HG03064 (cell line): ENCODE data around the gene PLIN1.
"Not testable (repeated sequence)": the region's sequence is repeated elsewhere in the genome, so short reads cannot be mapped to it uniquely, and the experiment has no call there.

Source experiments
- ATAC-seq: cut with Tn5 transposase; IDR thresholded peaks from one replicate; pipeline ENCODE4 v1.9.1; 2021; ENCODE audit warnings: low read depth; ENCODE audit not compliant: unreplicated experiment

Gene PLIN1, protein sequence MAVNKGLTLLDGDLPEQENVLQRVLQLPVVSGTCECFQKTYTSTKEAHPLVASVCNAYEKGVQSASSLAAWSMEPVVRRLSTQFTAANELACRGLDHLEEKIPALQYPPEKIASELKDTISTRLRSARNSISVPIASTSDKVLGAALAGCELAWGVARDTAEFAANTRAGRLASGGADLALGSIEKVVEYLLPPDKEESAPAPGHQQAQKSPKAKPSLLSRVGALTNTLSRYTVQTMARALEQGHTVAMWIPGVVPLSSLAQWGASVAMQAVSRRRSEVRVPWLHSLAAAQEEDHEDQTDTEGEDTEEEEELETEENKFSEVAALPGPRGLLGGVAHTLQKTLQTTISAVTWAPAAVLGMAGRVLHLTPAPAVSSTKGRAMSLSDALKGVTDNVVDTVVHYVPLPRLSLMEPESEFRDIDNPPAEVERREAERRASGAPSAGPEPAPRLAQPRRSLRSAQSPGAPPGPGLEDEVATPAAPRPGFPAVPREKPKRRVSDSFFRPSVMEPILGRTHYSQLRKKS

DNA sequence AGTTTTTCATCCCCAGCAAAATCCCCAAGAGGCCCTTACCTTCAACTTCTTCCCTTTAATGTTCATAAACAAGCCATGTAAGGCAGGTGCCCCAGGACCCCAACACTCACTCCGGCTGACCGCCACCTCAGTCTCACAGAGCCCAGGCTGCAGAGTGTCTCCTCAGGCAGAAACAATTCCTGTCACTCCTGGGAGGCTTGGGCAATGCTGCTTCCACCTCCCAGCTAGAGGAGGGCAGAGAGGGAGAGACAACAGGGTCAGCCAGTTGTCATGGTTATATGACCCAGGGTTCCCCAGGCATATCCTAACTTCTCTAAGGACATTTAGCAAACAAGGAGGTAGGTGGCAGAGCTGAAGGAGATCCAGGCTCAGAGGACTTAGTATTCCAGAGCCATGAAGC is at the start of gene PLIN1:
TSS of gene PLIN1 (minus strand) at position 156 of the 400 bp plus-strand sequence. CDS start 1,878 bp downstream, outside the sequence.
- no peak for ATAC-seq

DNA sequence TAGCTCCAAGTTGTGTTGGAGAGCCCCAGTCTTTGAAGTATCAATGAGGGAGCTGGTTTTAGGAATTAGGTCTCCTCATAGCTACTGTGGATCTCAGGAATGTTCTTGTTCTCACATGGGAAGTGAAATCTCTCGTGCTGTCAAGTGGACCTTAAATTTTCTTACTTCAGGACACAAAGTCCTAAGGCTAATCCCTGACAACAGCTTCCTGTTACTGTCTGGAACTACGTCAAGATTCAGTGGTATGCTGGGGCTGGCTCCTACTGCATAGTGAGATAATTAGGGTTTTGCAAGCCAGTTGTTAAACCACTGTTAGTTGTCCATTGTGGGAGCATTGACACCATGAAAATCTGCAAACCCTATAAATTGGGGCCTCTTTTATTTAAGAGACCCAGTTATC is 49.1 kb upstream of the PLIN1 start:
- ATAC-seq, result no peak

DNA sequence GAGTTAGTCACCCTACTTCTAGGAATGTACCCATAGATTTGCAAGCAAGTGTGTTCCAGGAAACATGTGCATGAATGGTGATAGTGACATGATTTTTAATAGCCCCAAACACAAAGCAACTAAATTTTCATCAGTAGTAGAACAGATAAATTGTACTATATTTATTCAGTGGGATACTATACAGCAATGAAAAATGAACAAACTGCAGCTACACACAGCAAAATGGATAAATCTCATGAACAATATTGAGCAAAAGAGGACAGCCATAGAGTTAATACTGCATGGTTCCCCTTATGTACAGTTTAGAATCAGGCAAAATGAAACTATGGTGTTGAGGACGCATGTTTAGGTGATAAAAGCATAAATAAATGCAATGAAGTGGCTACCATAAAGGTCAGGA is 45.9 kb upstream of the PLIN1 start:
- ATAC-seq, result no peak

DNA sequence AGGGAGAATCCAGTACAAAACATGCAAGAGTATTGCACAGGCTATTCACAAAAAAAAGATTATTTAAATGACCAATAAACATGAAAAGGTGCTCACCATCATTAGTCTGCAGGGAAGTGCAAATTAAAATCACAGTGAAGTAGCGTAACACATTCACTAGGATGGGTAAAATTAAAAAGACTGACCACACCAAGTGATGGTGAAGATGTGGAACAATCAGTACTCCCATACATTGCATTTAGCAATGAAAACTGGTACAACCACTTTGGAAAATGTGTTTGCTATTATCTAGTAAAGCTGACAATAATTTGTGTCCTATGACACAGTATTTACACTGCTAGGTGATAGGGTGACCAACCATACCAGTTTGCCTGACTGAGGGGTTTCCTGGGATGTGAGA is 45.5 kb upstream of the PLIN1 start:
- ATAC-seq, result no peak

DNA sequence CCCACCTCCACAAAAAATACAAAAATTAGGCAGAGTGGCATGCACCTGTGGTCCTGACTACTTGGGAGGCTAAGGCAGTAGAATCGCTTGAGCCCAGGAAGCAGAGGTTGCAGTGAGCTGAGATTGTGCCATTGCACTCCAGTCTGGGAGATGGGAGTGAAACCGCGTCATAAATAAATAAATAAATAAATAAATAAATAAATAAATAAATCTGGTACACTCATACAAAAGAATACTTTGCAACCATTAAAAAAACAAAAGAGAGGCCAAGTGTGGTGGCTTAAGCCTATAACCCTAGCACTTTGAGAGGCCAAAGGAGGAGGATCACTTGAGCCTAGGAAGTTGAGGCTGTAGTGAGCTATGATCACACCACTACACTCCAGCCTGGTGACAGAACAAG is 43.9 kb upstream of the PLIN1 start:
- no peak for ATAC-seq

DNA sequence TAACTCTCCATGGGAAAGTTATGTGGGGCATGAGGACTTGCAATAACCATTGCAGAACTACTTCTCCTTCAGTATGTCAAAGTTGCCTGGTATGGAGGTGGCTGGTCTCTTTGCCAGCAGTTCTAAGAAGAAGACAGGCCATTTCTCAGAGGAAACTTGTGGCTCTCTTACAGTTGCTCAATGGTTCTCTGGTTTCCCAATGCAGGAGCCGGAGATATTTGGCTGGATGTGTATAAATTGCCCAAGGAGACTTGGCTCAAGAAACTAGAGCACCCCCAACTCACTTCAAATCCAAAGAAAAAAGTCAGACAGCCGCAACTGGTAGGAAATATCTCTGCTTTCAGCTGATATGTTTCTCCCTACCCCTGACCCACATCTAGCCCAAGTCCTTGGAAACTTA is 35.6 kb upstream of the PLIN1 start:
- no peak for ATAC-seq

DNA sequence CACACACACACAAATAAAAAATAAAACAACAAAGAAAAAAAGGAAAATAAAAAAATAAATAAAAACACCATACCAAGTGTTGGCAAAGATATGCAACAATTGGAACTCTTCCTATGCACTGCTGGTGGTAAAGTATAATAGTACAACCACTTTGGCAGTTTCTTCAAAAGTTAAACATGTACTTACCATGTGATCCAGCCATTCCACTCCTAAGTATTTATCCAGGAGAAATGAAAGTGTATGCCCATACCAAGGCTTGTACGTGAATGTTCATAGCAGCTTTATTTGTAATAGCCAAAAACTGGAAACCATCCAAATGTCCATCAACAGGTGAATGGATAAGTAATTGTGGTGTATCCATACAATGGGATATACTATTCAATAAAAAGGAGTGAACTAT is 28.4 kb upstream of the PLIN1 start:
- ATAC-seq, result no peak

DNA sequence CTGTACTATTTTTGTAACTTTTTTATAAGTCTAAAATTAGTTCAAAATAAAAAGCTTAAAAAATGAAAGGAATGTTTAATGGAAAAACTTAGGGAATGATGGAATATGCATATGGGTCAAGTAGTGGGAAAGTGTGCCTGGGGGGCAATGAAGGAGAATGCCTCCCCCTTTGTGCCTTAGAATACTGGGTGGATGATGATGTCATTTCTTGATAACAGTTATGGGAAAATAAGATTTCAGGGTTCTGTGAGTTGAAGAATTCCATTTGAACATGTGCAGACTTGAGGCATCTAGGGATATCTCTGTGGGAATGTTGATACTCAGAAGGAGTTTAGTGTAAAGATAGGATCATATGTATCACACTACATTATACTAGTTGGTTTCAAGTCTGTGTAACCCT is 25.2 kb upstream of the PLIN1 start:
- no peak for ATAC-seq

DNA sequence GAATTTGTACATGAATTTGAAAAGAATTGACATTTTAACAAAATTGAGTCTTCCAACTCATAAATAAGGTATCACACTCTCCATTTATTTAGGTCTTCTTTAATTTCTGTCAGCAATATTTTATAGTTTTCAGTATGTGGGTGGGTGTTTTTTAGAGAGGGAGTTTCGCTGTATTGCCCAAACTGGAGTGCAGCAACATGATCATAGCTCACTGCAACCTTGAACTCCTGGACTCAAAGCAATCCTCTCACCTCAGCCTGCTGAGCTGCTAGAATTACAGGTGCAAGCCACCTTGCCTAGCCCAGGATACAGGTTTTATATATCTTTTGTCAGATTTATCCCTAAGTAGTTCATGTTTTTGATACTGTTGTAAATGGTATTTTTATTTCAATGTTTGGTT is 16.0 kb upstream of the PLIN1 start:
- ATAC-seq, result no peak

DNA sequence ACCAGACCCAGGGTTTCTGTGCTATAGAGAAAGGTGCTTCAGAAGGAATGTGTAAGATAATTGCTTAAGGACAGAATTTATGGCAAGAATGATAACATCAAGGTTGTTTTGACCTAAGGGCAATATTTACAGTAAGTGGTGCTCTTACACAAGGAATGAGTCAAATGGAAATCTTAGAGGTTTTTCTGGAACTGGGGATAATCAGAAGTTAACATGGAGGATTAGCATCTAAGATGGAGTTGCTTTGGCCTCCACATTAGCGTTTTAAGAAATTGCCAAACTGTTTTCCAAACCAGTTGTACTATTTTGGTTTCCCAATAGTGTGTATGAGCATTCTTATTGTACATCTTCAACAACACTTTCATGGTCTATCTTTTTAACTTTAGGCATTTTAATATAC is 14.5 kb upstream of the PLIN1 start:
- ATAC-seq, result no peak

DNA sequence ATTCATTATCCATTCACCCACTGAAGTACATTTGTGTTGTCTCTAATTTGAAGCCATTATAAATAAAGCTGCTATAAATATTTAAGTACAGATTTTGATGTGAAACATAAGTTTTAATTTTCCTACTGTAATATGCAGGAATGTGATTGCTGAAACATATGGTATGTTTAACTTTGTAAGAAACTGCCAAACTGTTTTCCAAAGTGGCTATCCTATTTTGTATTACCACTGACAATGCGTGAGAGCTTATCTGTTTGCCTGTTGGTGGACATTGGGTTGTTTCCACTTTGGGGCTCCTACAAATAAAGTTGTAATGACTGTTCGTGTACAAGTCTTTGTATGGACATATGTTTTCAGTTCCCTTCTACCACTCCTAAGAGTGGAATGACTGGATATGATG is 13.9 kb upstream of the PLIN1 start:
- ATAC-seq, result no peak

DNA sequence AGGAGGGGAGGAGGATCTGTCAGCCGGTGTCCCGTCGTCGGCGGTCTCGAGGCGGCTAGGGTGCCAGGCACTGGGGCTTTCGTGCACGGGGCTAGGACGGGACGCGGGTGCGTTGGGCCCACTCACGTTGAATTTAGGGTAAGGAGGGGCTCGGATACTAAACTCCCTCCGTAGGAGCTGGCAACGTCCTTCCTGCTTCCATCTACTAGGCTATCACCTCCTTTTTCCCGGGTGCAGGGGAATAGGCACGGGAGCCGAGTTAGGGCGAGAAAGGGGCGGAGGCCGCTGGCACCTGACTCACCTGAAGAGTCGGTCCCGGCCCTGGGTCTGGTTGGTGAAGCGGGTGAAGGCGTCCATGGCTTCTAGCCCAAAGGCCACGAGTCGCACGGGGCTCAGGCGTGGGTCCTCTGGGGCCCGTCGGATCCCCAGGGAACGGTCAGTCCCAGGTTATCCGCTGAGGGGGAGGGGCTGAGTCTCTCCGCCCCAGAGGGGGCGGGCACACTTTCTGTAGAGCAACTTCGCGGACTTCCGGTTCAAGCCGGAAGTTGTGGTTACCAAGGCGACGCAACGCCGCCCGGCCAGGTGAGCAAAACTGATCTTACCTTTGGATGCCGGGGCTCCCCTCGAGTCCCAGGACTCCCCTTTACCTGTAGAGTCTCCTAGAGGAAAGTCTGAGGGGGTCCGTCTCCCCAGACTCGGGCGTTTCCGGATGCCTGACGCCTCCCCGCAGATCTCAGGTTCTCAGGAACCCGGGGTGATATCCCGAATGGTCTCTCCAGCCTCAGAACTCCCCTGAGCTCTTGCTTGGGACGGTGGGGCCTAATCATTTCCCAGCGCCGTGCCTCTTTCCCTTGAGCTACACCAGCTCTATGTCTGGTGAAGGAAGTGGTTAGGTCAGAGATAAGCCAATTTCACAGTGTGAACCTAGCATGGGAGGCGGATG is 11.4 kb upstream of the PLIN1 start, which contains the start of the genes PEX11A and WDR93:
TSS of gene PEX11A (minus strand) at position 479 of the 943 bp plus-strand sequence. CDS start at position 357, 122 bp downstream.
TSS of gene WDR93 (plus strand) at position 536 of the 943 bp plus-strand sequence. CDS start 10,936 bp downstream, outside the sequence.
- ATAC-seq, result peak; percentile 82

DNA sequence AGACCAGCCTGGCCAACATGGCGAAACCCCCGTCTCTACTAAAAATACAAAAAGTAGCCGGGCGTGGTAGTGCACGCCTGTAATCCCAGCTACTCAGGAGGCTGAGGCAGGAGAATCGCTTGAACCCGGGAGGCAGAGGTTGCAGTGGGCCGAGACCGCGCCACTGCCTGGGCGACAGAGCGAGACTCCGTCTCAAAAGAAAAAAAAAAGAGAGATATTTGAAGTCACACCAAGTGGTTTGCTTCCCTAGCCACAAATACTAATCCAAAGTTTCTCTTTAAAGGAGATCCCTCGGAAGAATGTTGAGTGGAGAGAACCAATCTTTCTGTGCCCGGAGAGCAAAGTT is 10.7 kb upstream of the PLIN1 start:
- not testable (repeated sequence) for ATAC-seq

DNA sequence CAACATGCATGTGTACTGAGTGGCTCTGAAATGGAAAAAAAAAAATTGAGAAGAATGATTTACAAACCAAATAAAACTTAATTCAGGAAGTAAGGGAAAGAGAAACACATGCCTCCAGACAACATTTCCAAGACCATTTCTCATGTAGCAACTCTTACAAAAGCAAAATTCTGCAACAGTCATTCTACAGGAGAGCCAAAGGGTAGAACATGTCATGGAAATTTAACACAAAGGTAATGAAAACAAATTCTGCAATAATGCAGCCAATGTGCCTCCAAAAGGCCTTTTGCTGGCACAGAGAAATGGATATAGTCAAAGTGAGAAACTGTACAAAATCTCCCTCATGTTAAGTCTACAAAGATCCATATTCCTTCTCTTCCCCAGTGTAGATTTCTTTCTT is 7.4 kb upstream of the PLIN1 start:
- ATAC-seq, result no peak

DNA sequence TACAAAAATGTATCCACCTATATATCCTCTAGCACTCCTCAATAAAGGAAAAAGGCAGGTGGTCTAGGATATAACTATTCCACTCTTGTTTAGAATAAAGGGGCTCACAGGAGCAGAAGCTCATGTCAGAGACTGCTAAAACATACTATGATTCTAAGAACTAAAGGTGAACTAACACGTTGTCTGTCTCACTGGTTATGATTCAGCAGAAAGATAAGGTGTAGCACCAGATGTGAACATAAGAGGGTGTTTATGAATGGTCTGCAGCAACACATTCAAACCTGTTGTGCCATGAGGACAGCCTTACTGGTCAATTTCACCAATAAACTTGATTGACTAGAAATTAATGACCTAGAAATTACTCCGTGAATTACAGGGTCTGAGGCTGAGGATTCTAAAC is 6.8 kb upstream of the PLIN1 start:
- no peak for ATAC-seq

DNA sequence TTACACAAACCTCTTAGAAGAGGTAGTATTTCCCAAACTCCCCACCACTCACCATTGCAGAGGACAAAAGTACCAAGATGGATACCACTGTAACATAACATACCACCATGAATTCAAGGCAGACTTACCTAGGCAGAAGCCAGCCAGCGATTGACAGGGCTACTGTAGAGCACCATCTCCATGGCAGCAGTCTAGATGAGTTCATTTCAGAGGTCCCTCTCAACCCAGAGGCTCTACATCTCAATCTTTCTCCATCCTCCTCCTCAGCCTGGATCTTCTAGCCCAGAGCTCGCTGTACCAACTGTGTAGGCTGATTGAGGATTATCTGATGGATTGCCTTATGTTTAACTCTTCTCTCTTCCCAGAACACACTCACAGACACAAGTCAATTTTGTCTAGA is 2.0 kb upstream of the PLIN1 start:
- ATAC-seq, result no peak

DNA sequence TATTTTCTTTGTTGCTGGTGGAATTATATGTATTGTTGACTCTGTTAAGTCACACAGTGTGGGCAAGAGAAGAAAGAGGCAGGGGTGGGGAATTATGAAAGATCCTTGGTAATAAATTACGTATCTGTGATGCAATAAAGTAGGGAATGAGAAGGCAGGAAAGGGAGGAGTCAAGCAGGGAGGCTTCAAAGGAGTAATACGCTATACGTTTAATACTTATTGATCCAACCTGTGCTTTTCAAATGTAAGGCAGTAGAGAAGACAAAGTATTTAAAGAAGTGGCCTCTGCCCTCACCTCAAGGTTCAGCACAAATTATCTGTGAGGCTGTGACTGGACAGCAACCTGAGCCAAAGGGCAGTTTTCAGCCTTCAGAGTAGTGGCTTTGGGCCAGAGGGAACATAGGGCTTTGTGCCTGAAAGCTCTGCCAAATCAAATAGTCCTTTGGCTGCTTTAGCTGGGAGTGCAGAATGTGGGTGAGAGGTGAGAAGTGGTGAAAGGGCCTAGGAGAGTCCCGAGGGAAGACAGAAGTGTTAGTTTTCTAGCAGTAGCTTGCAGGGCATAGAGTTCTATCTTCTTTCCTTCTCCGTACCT is 1.2 kb upstream of the PLIN1 start:
- no peak for ATAC-seq

DNA sequence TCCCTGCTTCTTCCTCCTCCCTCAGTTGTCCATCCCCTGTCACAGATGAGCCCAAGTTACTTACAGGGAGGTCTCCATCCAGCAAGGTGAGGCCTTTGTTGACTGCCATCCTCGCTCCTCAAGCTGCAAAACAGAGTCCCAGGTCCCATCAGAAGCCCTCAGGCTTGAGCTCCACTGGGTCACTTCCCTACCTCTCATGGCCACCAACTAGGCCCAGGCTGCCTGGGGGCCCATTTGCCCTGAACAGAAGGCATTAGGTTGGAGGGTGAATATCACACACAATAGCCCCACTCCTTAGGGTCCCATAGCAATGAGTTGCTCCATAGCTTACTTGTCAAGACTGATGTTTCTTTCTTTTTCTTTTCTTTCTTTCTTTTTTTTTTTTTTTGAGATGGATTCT is 1.8 kb downstream of the PLIN1 start:
- ATAC-seq, result no peak

DNA sequence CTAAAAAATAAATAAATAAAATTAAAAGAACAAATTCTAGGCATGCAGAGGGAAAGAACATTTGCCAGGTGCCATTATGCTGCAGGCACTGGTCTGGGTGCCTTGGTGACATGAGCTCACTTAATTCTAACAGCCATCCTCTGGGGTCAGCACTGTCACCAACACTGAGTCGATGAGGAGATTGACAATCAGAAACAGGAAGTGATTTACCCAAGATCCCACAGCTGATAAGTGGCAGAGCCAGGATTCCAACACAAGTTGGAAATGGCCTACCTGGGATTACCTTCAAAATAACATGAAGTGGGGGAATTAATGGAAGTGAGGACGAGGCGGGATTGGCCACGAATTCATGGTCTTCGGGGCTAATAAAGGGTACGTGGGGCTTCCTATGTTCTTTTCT is 3.6 kb downstream of the PLIN1 start:
- ATAC-seq, result no peak

DNA sequence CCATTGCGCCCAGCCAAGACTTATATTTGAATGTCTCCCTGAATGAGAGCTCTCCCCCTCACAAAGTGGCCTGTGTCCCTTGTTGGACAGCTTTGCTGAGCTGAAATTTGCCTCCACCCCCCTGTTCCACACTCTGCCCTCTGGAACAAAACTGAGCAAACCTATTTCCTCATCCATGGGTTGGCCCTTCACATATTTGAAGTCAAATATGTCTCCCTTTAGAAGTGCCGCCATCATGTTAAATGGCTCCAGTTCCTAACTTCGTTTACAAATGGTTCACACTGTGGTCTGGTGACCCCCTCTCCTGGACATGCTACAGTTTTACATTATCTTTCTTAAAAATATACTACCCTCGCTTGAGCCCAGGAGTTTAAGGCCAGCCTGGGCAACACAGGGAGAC is 4.6 kb downstream of the PLIN1 start:
- no peak for ATAC-seq

DNA sequence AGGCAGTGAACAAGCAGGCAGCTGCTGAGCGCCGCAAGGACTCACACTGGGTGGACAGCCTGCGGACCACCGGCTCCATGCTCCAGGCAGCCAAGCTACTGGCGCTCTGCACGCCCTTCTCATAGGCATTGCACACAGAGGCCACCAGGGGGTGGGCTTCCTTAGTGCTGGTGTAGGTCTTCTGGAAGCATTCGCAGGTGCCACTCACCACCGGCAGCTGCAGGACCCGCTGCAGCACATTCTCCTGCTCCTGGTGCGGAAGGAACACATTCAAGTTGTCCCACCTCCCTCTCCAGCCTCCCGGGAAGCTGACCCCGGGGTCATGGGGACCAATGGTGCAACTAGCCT is 6.0 kb downstream of the PLIN1 start:
- ATAC-seq, result no peak
